Activated CD4-positive, alpha-beta memory T cell treated with anti-CD3 and anti-CD28 coated beads for 36 hours (primary cell): ENCODE results near the gene PRR18. TPM values are rescaled to one million over a fixed set of nuclear protein-coding genes. Genes with fewer than 3 reads are reported as not detected.

Source experiments
- CTCF ChIA-PET: fragments of 350-600 bp; sonication (Branson Sonifier 250); formaldehyde crosslinking; loops from one replicate; lab custom pipeline; 2021; ENCODE audit warnings: antibody characterized with exemption, inconsistent platforms; lab: Charles Lee
- POLR2A ChIA-PET: fragments of 350-600 bp; sonication (Branson Sonifier 250); formaldehyde crosslinking; loops from one replicate; lab custom pipeline; 2021; ENCODE audit warnings: antibody characterized with exemption; lab: Charles Lee
- DNase-seq: peaks from one replicate; pipeline ENCODE4 v3.0.0-alpha.2; 2020
- H3K27ac Mint-ChIP-seq: one replicate; pipeline ENCODE4 v1.8.0; 2021; ENCODE audit warnings: mixed read lengths
- H3K27me3 Mint-ChIP-seq: one replicate; pipeline ENCODE4 v1.8.0; 2021; ENCODE audit warnings: mixed read lengths
- H3K36me3 Mint-ChIP-seq: one replicate; pipeline ENCODE4 v1.8.0; 2021; ENCODE audit warnings: mixed read lengths
- H3K4me1 Mint-ChIP-seq: one replicate; pipeline ENCODE4 v1.8.0; 2021; ENCODE audit warnings: low read depth, mixed read lengths
- H3K4me3 Mint-ChIP-seq: one replicate; pipeline ENCODE4 v1.8.0; 2021; ENCODE audit warnings: mild to moderate bottlenecking, mixed read lengths
- H3K9me3 Mint-ChIP-seq: one replicate; pipeline ENCODE4 v1.8.0; 2021; ENCODE audit warnings: mixed read lengths
- intact Hi-C: fragments of 100-400 bp; cut with micrococcal nuclease; formaldehyde crosslinking; loops from one replicate; pipeline ENCODE4 v1.15.1; 2023
- total RNA-seq, 2 experiments: library from RNA; stranded (reverse); gene quantifications; one replicate each; pipeline ENCODE4 v1.2.3, GENCODE V29; 2021

Gene PRR18
- total RNA-seq, 2 experiments from 2014 or later: 0.17 TPM; not detected in 1

DNA sequence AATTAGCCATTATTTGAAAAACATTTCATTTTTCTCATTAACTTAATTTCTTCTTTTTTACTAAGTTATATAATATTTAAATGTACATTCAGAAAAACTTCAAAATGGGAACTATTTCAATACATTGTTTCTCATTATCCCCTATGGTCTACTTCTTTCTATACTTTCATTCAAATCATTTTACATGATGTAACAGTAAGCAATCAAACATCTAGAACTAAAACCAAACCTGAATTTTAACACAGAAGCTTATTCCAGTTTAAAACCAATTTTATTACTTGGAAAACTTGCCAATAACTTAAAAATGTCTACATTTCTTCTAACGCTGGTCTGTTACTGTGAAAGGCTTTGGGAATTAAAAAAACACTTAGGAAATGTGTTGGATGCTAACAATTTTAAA, 4.6 kb upstream of the PRR18 start:
- H3K4me3 Mint-ChIP-seq: no peak overlapping the region
- no peak for DNase-seq
- H3K27ac Mint-ChIP-seq: no peak overlapping the region
- CTCF ChIA-PET: interaction anchor here (0.9 to 6.3 kb wide), 19 partner anchors 9 to 311 kb away, joined by 3 to 80 read pairs (median 5); partner anchors contain the start of gene SFT2D1
- H3K4me1 Mint-ChIP-seq: no peaks in the 10 kb centered on the region
- intact Hi-C loops: loop anchor here (1.0 to 5.0 kb wide), 3 partner anchors 36 to 87 kb away; no protein-coding TSS in a partner anchor
- no peaks in the 10 kb centered on the region for H3K36me3 Mint-ChIP-seq
- peaks cover 19% of the 10 kb centered on the region for H3K27me3 Mint-ChIP-seq
- POLR2A ChIA-PET: no interaction called here
- H3K9me3 Mint-ChIP-seq: no peaks in the 10 kb centered on the region

DNA sequence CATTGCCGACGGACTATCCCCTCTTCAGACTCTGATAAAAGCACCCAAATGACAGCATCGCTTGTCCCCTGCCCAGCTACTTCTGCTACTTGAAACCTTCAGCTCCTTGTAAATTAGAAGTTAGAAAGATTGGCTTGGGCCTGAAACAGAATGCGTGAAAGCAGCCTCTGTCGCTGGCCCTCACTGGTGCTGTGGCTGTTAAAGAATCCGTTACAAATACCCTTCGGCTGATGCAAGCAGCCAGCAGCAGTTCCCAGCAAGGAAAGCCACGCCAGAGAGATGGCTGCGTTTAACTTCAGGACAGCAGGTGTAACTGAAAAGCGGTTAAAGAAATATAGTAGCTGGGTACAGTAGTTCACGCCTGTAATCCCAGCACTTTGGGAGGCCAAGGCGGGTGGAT, 2.4 kb upstream of the PRR18 start:
- intact Hi-C loops: loop anchor here (5.0 kb wide), 1 partner anchor 33 kb away; no protein-coding TSS in a partner anchor
- DNase-seq: no peak
- Mint-ChIP-seq H3K9me3 (no peaks in the 10 kb centered on the region), H3K27ac (no peak overlapping the region), H3K4me1 (no peaks in the 10 kb centered on the region), H3K4me3 (no peak overlapping the region), H3K27me3 (peaks cover 27% of the 10 kb centered on the region), H3K36me3 (no peaks in the 10 kb centered on the region)
- CTCF ChIA-PET: interaction anchor here (4.2 to 6.3 kb wide), 2 partner anchors 69 to 89 kb away, joined by 46 to 80 read pairs; no protein-coding TSS in a partner anchor
- POLR2A ChIA-PET: no interaction called here

DNA sequence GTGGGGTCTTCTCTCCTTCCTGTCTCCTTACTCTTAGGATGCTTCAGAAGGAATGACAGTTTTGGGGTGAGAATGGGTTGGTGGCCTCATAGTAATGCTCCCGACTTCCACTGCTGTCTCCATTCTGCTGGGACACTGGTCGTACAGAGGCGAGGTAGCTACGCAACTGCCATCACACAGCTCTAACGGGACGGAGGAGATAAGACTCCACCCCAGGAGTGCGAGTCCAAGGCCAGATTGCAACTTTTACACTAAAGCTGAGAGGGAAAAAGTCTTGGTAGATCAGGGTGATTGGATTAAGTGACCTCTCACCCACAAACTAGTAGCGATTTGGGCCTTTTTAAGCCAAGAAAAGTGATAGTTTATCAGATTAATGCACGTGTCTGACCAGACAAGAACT, 1.8 kb upstream of the PRR18 start:
- DNase-seq: no peak
- no peaks in the 10 kb centered on the region for H3K9me3 Mint-ChIP-seq
- POLR2A ChIA-PET: no interaction called here
- H3K27ac Mint-ChIP-seq: no peak overlapping the region
- peaks cover 33% of the 10 kb centered on the region for H3K27me3 Mint-ChIP-seq
- H3K4me1 Mint-ChIP-seq: no peaks in the 10 kb centered on the region
- CTCF ChIA-PET: interaction anchor here (1.6 to 6.3 kb wide), 3 partner anchors 13 to 90 kb away, joined by 4 to 80 read pairs (median 10); no protein-coding TSS in a partner anchor
- no peak overlapping the region for H3K4me3 Mint-ChIP-seq
- H3K36me3 Mint-ChIP-seq: no peaks in the 10 kb centered on the region
- intact Hi-C loops: loop anchor here (5.0 to 10.0 kb wide), 2 partner anchors 33 to 315 kb away; partner anchors contain the start of gene RPS6KA2

DNA sequence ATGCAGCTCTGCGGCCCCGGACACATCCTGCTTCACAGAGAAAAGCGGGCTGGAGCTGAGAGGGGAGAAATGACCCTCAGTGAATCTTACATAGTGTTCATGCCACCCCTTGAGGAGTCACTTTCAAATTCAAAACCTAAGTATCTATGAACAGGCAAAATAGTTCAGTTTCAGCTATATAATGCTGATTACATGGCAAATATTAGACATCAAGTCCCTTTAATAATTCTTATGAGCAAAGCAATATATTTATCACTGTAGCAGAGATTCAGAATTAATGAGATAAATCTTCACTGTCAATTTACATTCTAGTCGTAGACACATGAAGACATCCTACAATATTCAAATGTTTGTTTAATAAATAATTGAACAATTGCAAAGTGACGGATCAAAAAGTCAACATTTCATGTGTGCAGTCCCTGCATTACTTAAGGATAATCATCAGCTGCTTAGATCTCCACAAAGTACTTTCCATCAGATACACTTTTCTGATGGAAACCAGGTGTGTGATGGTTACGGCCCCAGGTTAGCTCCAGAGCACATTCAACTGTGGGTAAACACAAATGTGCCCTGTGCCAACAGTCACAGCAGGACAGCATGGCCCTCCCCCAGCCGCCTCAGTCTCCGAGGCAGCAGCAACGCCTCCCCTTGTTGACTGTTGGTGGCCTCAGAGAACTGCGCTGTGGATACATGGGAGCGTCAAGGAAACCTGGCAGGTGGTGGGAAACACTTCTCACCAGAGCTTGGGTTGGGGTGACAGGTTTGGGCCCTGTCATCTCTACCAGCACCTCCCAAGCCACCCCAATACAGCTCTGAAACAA, 787 bp upstream of the PRR18 start:
- CTCF ChIA-PET: interaction anchor here (0.7 to 6.3 kb wide), 4 partner anchors 12 to 91 kb away, joined by 3 to 80 read pairs (median 7); no protein-coding TSS in a partner anchor
- DNase-seq: no peak
- peak overlapping the region; percentile 32 for H3K4me3 Mint-ChIP-seq
- no peaks in the 10 kb centered on the region for H3K36me3 Mint-ChIP-seq
- H3K27me3 Mint-ChIP-seq: peaks cover 35% of the 10 kb centered on the region
- intact Hi-C loops: loop anchor here (10.0 kb wide), 1 partner anchor 316 kb away; the partner anchor contains the start of gene RPS6KA2
- POLR2A ChIA-PET: no interaction called here
- H3K9me3 Mint-ChIP-seq: no peaks in the 10 kb centered on the region
- H3K27ac Mint-ChIP-seq: no peak overlapping the region
- no peaks in the 10 kb centered on the region for H3K4me1 Mint-ChIP-seq

DNA sequence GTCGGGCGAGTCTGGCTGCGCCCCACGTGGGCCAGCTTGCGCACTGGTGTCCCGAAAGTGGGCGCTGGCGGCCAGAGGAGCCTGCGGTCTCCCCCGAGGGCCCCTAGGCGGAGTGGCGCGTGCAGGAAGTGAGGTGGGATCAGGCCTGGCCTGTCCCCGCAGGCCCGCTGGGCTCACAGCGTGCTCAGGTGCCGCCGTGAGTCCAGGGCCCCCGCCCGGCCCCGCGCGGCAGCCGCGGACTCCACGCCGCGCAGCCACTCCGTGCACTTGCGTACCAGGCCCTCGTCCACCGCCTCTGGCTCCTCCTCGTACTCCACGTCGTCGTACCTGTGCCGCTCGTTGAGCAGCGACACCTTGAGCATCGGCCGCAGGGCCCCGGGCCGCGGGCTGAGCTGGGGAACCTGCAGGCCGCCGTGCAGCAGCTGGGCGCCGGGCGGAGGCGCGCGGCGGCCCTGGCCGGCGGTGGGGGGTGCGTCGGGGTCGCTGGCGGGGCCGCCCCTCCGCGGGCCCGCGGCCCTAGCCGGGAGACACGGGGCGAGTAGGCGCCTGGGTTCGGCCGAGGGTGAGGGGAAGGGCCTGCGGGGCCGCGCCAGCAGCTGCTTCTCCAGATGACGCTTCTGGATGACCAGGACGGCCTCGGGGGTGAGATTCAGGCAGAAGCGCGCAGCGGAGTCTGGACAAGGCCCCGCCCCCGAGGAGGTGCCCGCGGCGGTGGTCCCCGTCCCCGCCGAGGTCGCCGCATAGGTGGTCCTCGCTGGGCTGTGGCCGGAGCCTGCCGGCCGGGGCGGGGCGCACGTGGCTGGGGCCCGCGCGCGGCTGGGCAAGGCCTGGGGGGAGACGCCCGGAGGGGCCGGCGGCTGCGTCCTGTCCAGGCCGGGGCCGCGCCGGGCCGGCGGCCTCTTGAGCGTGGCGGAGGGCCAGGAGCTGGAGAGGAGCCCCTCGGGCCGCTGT, 835 bp downstream of the PRR18 start:
- H3K4me1 Mint-ChIP-seq: no peaks in the 10 kb centered on the region
- no peaks in the 10 kb centered on the region for H3K9me3 Mint-ChIP-seq
- H3K36me3 Mint-ChIP-seq: no peaks in the 10 kb centered on the region
- peaks cover 42% of the 10 kb centered on the region for H3K27me3 Mint-ChIP-seq
- CTCF ChIA-PET: interaction anchor here (1.3 to 2.7 kb wide), 3 partner anchors 74 to 93 kb away, joined by 3 to 10 read pairs (median 6); no protein-coding TSS in a partner anchor
- peak; percentile 32 for DNase-seq
- intact Hi-C loops: loop anchor here (10.0 kb wide), 1 partner anchor 317 kb away; the partner anchor contains the start of gene RPS6KA2
- POLR2A ChIA-PET: no interaction called here
- no peak overlapping the region for H3K27ac Mint-ChIP-seq
- H3K4me3 Mint-ChIP-seq: peak overlapping the region; percentile 48

DNA sequence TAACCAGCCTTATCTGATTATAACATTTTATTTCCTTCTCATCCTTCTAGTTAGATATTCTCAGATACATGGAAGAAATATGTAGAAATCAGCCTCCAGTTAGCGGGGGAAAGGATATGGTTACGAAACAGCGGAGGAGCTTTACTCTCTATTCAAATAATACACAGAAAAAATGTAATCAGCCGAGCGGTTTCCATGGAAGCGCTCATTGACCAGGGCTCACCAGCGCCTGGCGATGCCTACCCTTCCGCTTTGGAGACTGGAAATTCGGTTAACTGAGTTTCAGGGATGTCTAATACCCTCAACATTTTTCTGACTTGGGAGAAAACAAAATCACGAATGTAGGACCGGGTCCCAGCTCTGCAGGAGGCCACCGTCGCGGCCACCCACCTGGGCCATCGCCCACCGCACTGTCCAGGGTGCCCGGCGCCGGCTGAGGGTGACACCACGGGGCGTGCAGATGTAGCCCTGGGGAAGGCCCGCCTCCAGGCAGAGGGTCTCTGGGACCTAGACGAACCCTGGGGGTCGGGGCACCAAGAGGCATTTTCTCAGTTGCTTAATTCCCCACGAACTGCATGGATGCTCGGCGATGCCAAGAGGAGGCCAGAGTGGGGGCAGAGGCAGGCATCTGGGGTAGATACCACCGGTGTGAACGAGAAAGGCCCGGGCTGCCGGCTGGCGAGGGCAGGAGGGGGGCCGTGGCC, 1.7 kb downstream of the PRR18 start:
- DNase-seq: no peak
- POLR2A ChIA-PET: no interaction called here
- Mint-ChIP-seq H3K9me3 (no peaks in the 10 kb centered on the region), H3K4me3 (no peak overlapping the region), H3K27ac (no peak overlapping the region), H3K27me3 (peaks cover 46% of the 10 kb centered on the region), H3K4me1 (no peaks in the 10 kb centered on the region), H3K36me3 (no peaks in the 10 kb centered on the region)
- intact Hi-C loops: loop anchor here (10.0 kb wide), 1 partner anchor 318 kb away; the partner anchor contains the start of gene RPS6KA2
- CTCF ChIA-PET: interaction anchor here (1.3 to 1.4 kb wide), 2 partner anchors 75 to 94 kb away, joined by 3 to 6 read pairs; no protein-coding TSS in a partner anchor

DNA sequence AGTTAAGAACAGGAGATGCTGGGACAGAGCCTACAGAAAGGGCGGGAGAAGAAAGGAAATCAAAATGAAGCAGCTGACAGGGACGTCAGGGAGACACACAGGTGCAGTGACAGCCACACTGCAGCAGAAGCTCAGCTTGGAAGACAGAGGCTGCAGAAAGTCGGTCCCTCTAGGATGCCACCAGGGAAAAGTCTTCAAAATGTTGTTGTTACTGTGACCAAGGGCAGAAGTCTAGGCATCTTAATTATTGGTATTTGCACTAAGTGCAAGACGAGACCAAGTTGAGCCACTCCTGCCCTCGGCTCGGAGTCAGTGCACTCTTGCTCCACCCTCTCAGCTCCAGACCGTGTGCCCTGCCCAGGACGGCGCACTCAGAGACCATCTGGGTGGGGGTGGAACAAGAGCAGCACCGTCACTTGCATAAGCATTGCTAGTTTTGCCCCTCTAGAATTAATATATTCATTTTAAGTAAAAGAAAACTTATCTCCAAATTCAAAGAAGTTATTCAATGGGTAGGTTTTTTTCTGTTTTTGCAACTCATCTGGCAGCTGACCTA, 2.6 kb downstream of the PRR18 start:
- H3K27me3 Mint-ChIP-seq: peaks cover 47% of the 10 kb centered on the region
- ChIA-PET CTCF (no interaction called here), POLR2A (interaction anchor here (0.6 to 1.3 kb wide), 2 partner anchors 15 to 89 kb away, joined by 3 to 6 read pairs; no protein-coding TSS in a partner anchor)

DNA sequence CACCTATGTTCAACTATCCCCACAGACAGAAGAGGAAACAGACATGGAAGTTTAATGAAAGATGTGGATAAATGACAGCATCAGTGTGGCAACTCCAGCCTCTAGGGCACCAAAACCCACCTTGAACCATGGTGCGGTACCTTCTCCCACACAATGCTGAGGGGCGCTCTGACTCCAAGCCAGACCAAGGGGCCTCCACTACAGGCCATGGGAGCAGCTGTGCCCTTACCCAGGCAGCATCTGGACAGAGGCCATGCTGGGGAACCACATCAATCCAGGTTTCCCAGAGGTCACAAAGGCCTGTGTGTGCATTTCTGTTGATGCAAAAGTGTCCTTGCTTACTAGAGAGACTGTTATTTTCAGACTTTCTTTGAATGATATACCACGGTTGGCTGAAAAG, 4.1 kb downstream of the PRR18 start:
- H3K4me3 Mint-ChIP-seq: no peak overlapping the region
- no peak for DNase-seq
- ChIA-PET CTCF (interaction anchor here (1.6 to 1.9 kb wide), 2 partner anchors 9 to 28 kb away, joined by 6 to 8 read pairs; no protein-coding TSS in a partner anchor), POLR2A (no interaction called here)
- intact Hi-C loops: loop anchor here (10.0 kb wide), 1 partner anchor 321 kb away; the partner anchor contains the start of gene RPS6KA2
- H3K36me3 Mint-ChIP-seq: no peaks in the 10 kb centered on the region
- no peaks in the 10 kb centered on the region for H3K4me1 Mint-ChIP-seq
- no peaks in the 10 kb centered on the region for H3K9me3 Mint-ChIP-seq
- no peak overlapping the region for H3K27ac Mint-ChIP-seq
- H3K27me3 Mint-ChIP-seq: peaks cover 39% of the 10 kb centered on the region

More for the DNA sequence above, 2.6 kb downstream of the PRR18 start:
- H3K36me3 Mint-ChIP-seq: no peaks in the 10 kb centered on the region
- no peak overlapping the region for H3K27ac Mint-ChIP-seq
- no peak overlapping the region for H3K4me3 Mint-ChIP-seq
- no peak for DNase-seq
- no peaks in the 10 kb centered on the region for H3K9me3 Mint-ChIP-seq
- H3K4me1 Mint-ChIP-seq: no peaks in the 10 kb centered on the region
- intact Hi-C loops: loop anchor here (10.0 kb wide), 1 partner anchor 319 kb away; the partner anchor contains the start of gene RPS6KA2

DNA sequence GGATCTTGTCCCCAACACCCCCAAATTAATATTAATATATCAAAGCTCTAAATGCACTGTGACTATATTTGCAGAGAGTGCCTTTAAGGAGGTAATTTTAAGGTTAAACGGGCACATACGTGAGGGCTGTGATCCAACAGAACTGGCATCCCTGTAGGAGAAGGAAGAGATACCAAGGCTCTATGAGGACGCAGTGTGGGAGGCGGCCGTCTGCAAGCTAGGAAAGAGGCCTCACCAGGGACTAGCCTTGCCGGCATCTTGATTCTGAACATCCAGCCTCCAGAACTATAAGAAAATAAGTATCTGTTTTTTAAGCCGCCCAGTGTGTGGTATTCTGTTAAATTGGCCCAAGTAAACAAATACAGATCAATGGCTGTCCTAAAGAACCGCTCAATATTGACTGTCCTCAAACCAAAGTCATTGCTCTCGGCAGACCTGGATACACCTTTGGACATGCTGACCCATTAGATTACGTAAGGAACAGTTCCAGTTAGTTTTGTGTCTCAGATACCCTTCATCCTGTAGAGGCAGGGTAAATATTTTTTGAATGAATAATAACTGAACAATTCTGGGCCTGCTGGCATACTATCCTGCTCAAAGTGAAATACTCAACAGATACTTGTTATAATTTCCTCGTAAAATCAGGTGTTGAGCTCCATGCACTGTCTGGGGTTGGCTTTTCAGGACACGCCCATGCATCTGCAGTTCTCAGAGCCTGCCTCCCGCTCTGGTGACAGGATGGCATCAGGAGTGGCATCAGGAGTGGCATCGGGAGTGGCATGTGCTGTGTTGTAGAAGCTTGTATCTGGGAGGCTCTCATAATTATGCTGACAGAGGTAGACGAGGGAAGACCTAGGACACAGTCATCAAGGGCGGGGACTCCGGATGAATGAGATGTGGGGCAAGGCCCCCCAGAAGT, 6.3 kb downstream of the PRR18 start:
- Mint-ChIP-seq H3K27ac (no peak overlapping the region), H3K27me3 (peaks cover 43% of the 10 kb centered on the region), H3K36me3 (no peaks in the 10 kb centered on the region), H3K4me1 (no peaks in the 10 kb centered on the region), H3K4me3 (no peak overlapping the region), H3K9me3 (no peaks in the 10 kb centered on the region)
- CTCF ChIA-PET: no interaction called here
- POLR2A ChIA-PET: no interaction called here
- DNase-seq: no peak
- intact Hi-C loops: loop anchor here (10.0 kb wide), 1 partner anchor 323 kb away; the partner anchor contains the start of gene RPS6KA2
